ENCODE data around the gene ADAM22. TPM values are rescaled to one million over a fixed set of nuclear protein-coding genes. Genes with fewer than 3 reads are reported as not detected.

The ADAM22 gene
- total RNA-seq (2022): 10.1 and 15.7 TPM in 2 replicates
- Bru-seq, nascent RNA: percentile 67 among the genes with signal in this experiment
- percentile 64 among the genes with signal in this experiment for BruChase-seq, experiment 1, labeled RNA remaining after a 2-hour chase
- BruChase-seq, experiment 2, labeled RNA remaining after a 6-hour chase: percentile 53 among the genes with signal in this experiment
- long read RNA-seq, partial matches to known transcripts: 0 of 1 reads
- long read RNA-seq, other reads (novel, unspliced or antisense): 1 of 1 reads

- no peaks in the 10 kb centered on the region for H3K36me3 ChIP-seq (ENCODE audit: control insufficient read depth, insufficient read depth, low read length)
- intact Hi-C loops (cut with micrococcal nuclease; ENCODE audit: unreplicated experiment): loop anchor here (1.0 to 2.0 kb wide), 4 partner anchors 27 to 177 kb away; partner anchors contain the start of genes DBF4 and SLC25A40
- Mint-ChIP-seq H3K4me1 (ENCODE audit: low read depth, unreplicated experiment) (peaks cover 12% of the 10 kb centered on the region), H3K4me3 (ENCODE audit: unreplicated experiment) (peak within 1 kb of the TSS; percentile 91), H3K27me3 (ENCODE audit: insufficient read depth, unreplicated experiment) (peaks cover 8% of the 10 kb centered on the region), H3K9me3 (ENCODE audit: unreplicated experiment) (no peaks in the 10 kb centered on the region), H3K36me3 (ENCODE audit: insufficient read depth, unreplicated experiment) (no peaks in the 10 kb centered on the region), H3K27ac (ENCODE audit: unreplicated experiment) (peak within 1 kb of the TSS; percentile 52)
- no TSS peak for BruUV-seq (replicated peaks)
- TF ChIP-seq, protein P1, sequence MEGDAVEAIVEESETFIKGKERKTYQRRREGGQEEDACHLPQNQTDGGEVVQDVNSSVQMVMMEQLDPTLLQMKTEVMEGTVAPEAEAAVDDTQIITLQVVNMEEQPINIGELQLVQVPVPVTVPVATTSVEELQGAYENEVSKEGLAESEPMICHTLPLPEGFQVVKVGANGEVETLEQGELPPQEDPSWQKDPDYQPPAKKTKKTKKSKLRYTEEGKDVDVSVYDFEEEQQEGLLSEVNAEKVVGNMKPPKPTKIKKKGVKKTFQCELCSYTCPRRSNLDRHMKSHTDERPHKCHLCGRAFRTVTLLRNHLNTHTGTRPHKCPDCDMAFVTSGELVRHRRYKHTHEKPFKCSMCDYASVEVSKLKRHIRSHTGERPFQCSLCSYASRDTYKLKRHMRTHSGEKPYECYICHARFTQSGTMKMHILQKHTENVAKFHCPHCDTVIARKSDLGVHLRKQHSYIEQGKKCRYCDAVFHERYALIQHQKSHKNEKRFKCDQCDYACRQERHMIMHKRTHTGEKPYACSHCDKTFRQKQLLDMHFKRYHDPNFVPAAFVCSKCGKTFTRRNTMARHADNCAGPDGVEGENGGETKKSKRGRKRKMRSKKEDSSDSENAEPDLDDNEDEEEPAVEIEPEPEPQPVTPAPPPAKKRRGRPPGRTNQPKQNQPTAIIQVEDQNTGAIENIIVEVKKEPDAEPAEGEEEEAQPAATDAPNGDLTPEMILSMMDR (IDR thresholded peaks at IDR 0.05; ENCODE audit: insufficient read depth in 1 of 2, low read depth in 1 of 2, low read length in 1 of 2, severe bottlenecking in 1 of 2, unreplicated experiment in 1 of 2): no peak
- peaks cover 12% of the 10 kb centered on the region for H3K4me1 ChIP-seq
- ChIA-PET POLR2A (interaction anchor here (0.7 to 0.9 kb wide), 2 partner anchors 34 to 293 kb away, joined by 3 to 6 read pairs; no protein-coding TSS in a partner anchor), CTCF (interaction anchor here (0.6 to 1.3 kb wide), 4 partner anchors 11 to 104 kb away, joined by 3 to 6 read pairs (median 4); no protein-coding TSS in a partner anchor)
- H3K9me3 ChIP-seq: no peaks in the 10 kb centered on the region
- H3K27me3 ChIP-seq (replicated peaks; ENCODE audit: control insufficient read depth, insufficient read depth, low read length): no peaks in the 10 kb centered on the region
- H3K4me3 ChIP-seq (ENCODE audit: low read depth, low read length): peak within 1 kb of the TSS; percentile 81
- DNase-seq: peak; percentile 90
Measured at GRCh38 chr7:87933953-87934698, at the start of gene ADAM22. ADAM22 (plus strand) TSS chr7:87934251; CDS start chr7:87934466, 215 bp downstream.

DNA sequence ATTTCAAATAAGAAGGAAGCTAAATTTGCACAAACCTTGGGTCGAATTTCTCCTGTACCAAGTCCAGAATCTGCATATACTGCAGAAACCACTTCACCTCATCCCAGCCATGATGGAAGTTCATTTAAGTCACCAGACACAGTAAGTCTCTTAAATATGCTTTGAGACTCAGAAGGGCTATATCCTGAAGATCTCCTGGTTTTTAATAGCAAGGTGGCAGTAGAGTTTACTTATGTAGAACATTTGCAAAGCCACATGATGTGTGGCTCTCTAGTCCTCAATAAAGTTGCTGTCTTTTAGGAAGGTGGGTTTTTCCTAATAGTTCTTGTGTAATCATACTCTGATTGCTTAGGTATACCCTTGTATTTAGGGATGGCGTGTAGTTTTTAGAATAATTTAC lies 49.0 kb upstream of the ADAM22 start:
- CTCF ChIA-PET: no interaction called here
- Histone ChIP-seq H3K4me3 (ENCODE audit: low read depth, low read length) (no peak overlapping the region), H3K9me3 (no peaks in the 10 kb centered on the region), H3K4me1 (no peaks in the 10 kb centered on the region), H3K27me3 (replicated peaks; ENCODE audit: control insufficient read depth, insufficient read depth, low read length) (no peaks in the 10 kb centered on the region), H3K36me3 (ENCODE audit: control insufficient read depth, insufficient read depth, low read length) (no peaks in the 10 kb centered on the region; the same call in 1 of the 2 replicates)
- Mint-ChIP-seq H3K4me1 (ENCODE audit: low read depth, unreplicated experiment) (peaks cover 6% of the 10 kb centered on the region), H3K9me3 (ENCODE audit: unreplicated experiment) (no peaks in the 10 kb centered on the region), H3K4me3 (ENCODE audit: unreplicated experiment) (no peak overlapping the region), H3K36me3 (ENCODE audit: insufficient read depth, unreplicated experiment) (peaks cover 63% of the 10 kb centered on the region), H3K27ac (ENCODE audit: unreplicated experiment) (no peak overlapping the region), H3K27me3 (ENCODE audit: insufficient read depth, unreplicated experiment) (no peaks in the 10 kb centered on the region)
- TF ChIP-seq, protein P1 (IDR thresholded peaks at IDR 0.05; ENCODE audit: insufficient read depth in 1 of 2, low read depth in 1 of 2, low read length in 1 of 2, severe bottlenecking in 1 of 2, unreplicated experiment in 1 of 2): no peak
- BruUV-seq (replicated peaks): no TSS peak
- intact Hi-C loops (cut with micrococcal nuclease; ENCODE audit: unreplicated experiment): loop anchor here (5.0 kb wide), 1 partner anchor 227 kb away; no protein-coding TSS in a partner anchor
- POLR2A ChIA-PET: no interaction called here
- DNase-seq: no peak

DNA sequence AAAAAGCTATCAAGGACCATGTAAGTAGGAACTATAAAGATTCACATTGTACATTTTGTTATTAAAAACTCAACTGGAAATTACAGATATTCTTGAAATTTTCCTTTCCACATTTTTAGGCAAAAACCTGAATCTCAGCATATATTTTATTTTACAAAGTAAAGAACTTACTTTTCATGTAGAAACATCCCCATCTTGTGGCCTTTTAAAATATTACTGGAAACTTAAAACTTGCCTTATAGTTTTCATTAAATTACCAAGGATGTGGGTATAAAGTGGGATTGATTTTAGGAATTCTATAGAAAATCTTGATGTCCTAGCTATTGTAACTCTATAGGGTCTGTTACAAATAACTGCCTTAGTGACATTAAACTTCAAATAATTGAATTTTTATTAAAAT lies 47.2 kb upstream of the ADAM22 start:
- peaks cover 6% of the 10 kb centered on the region for H3K4me1 Mint-ChIP-seq (ENCODE audit: low read depth, unreplicated experiment)
- TF ChIP-seq, protein P1 (IDR thresholded peaks at IDR 0.05; ENCODE audit: insufficient read depth in 1 of 2, low read depth in 1 of 2, low read length in 1 of 2, severe bottlenecking in 1 of 2, unreplicated experiment in 1 of 2): peak; percentile 33 to 55
- H3K27me3 Mint-ChIP-seq (ENCODE audit: insufficient read depth, unreplicated experiment): no peaks in the 10 kb centered on the region
- no TSS peak for BruUV-seq (replicated peaks)
- H3K27ac Mint-ChIP-seq (ENCODE audit: unreplicated experiment): no peak overlapping the region
- ChIA-PET CTCF (interaction anchor here (0.6 to 1.2 kb wide), 3 partner anchors 9 to 470 kb away, joined by 3 to 6 read pairs (median 3); no protein-coding TSS in a partner anchor), POLR2A (no interaction called here)
- intact Hi-C loops (cut with micrococcal nuclease; ENCODE audit: unreplicated experiment): loop anchor here (1.0 to 5.0 kb wide), 5 partner anchors 89 to 380 kb away; partner anchors contain the start of gene RUNDC3B
- H3K36me3 Mint-ChIP-seq (ENCODE audit: insufficient read depth, unreplicated experiment): peaks cover 52% of the 10 kb centered on the region
- no peaks in the 10 kb centered on the region for H3K36me3 ChIP-seq (ENCODE audit: control insufficient read depth, insufficient read depth, low read length)
- H3K9me3 Mint-ChIP-seq (ENCODE audit: unreplicated experiment): no peaks in the 10 kb centered on the region
- H3K4me3 Mint-ChIP-seq (ENCODE audit: unreplicated experiment): no peak overlapping the region
- no peak for DNase-seq
- H3K4me3 ChIP-seq (ENCODE audit: low read depth, low read length): no peak overlapping the region
- no peaks in the 10 kb centered on the region for H3K4me1 ChIP-seq
- no peaks in the 10 kb centered on the region for H3K9me3 ChIP-seq
- H3K27me3 ChIP-seq (replicated peaks; ENCODE audit: control insufficient read depth, insufficient read depth, low read length): no peaks in the 10 kb centered on the region

All from Caco-2 (cell line).